SU-DHL-6 (cell line): ENCODE data around the gene EEFSEC.

ENCODE experiments used
- H2AFZ ChIP-seq: fragments of 200-600 bp; sonication (generic); 2 replicates; pipeline ENCODE4 v1.6.1; 2014; ENCODE audit warnings: low read depth, mild to moderate bottlenecking, moderate library complexity, mixed read lengths, antibody characterized with exemption, low read length; ENCODE audit not compliant: severe bottlenecking
- H3F3A ChIP-seq: fragments of 200-600 bp; shearing (Covaris generic); 2 replicates; pipeline ENCODE4 v1.6.0; 2016; ENCODE audit warnings: antibody characterized with exemption, mild to moderate bottlenecking; ENCODE audit not compliant: insufficient read depth
- H3K27ac ChIP-seq: fragments of 200-600 bp; sonication (generic); 2 replicates; pipeline ENCODE4 v1.5.1; 2016; ENCODE audit warnings: low read depth, mild to moderate bottlenecking, low read length, moderate library complexity, mixed read lengths
- H3K27me3 ChIP-seq: fragments of 200-600 bp; sonication (generic), shearing (Covaris generic); 2 replicates; pipeline ENCODE4 v1.6.0; 2014; ENCODE audit warnings: mild to moderate bottlenecking, low read length
- H3K36me3 ChIP-seq: fragments of 200-600 bp; sonication (generic); 2 replicates; pipeline ENCODE4 v1.6.1; 2014; ENCODE audit warnings: mild to moderate bottlenecking, low read length, mixed read lengths
- H3K4me2 ChIP-seq: fragments of 300-600, 200-600 bp; shearing (Covaris generic), sonication (generic); 2 replicates; pipeline ENCODE4 v1.6.0; 2014; ENCODE audit warnings: low read length, low read depth, mild to moderate bottlenecking; ENCODE audit not compliant: poor library complexity, severe bottlenecking
- H3K4me3 ChIP-seq: fragments of 200-600 bp; sonication (generic); 2 replicates; pipeline ENCODE4 v1.5.1; 2014; ENCODE audit warnings: antibody characterized with exemption, low read length, mild to moderate bottlenecking, mixed read lengths; ENCODE audit not compliant: insufficient read depth, poor library complexity, severe bottlenecking
- H3K79me2 ChIP-seq: fragments of 200-600 bp; sonication (generic); 2 replicates; pipeline ENCODE4 v1.6.1; 2014; ENCODE audit warnings: mild to moderate bottlenecking, low read length, moderate library complexity; ENCODE audit not compliant: insufficient read depth
- H3K9ac ChIP-seq: fragments of 200-600 bp; sonication (generic); 2 replicates; pipeline ENCODE4 v1.7.0; 2014; ENCODE audit warnings: mild to moderate bottlenecking, low read length
- H3K9me2 ChIP-seq: fragments of 200-600 bp; sonication (generic); replicated peaks from 2 replicates; pipeline ENCODE4 v1.6.1; 2014; ENCODE audit warnings: low read length; ENCODE audit not compliant: insufficient read depth
- H3K9me3 ChIP-seq: fragments of 200-600 bp; sonication (generic); 2 replicates; pipeline ENCODE4 v1.6.1; 2014; ENCODE audit warnings: low read length, mixed read lengths; ENCODE audit not compliant: insufficient read depth
- H4K20me1 ChIP-seq: fragments of 200-600 bp; sonication (generic); 2 replicates; pipeline ENCODE4 v1.6.1; 2014; ENCODE audit warnings: low read depth, mild to moderate bottlenecking, antibody characterized with exemption, low read length, moderate library complexity, mixed read lengths
- EZH2phosphoT487 ChIP-seq: fragments of 200-600 bp; sonication (generic), shearing (Covaris generic); conservative IDR thresholded peaks from 2 replicates; pipeline ENCODE4 v1.6.1; 2018; ENCODE audit warnings: mild to moderate bottlenecking, antibody characterized with exemption, low read length, moderate library complexity, mixed read lengths
- TF ChIP-seq, protein P1 (sequence below): fragments of 200-600 bp; sonication (generic); IDR thresholded peaks from one replicate; pipeline ENCODE4 v1.5.1; 2017; ENCODE audit warnings: antibody characterized with exemption, mild to moderate bottlenecking, low read length, moderate library complexity; ENCODE audit not compliant: insufficient read depth, poor library complexity, severe bottlenecking

The EEFSEC gene

DNA sequence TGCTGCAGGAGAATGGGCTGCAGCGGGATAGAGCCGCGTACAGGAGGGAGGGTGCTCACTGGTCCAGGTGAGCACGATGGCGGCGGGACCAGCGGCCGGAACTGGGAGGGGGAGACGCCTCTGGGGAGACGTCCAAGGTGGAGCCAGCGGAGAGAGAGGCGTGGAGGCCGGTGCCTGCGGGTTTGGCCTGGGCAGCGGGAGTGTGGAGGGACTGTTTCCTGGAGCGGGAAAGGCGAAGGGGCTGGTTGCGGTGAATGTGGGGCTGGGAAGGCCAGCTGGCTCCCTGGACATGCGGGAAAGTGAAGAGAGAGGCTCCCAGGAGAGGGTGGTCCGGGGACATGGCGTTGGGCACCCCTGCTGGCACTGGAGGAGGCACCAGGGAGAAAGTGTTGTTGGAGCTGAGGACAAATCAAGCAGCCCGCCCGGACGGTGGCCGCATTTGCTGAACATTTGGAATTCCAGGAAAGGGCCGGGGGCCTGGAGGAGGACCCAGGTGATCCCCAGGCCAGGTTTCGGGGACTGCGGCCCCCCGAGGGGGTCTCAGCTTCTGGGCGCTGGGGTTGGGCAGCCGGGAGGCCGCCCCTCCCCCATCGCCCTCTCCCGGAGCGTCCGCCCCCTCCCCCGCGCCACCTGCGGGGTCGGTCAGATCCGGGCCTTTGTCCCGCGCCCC, 279.2 kb downstream of the EEFSEC start:
- TF ChIP-seq EZH2phosphoT487, result no peak
- TF ChIP-seq, protein P1, sequence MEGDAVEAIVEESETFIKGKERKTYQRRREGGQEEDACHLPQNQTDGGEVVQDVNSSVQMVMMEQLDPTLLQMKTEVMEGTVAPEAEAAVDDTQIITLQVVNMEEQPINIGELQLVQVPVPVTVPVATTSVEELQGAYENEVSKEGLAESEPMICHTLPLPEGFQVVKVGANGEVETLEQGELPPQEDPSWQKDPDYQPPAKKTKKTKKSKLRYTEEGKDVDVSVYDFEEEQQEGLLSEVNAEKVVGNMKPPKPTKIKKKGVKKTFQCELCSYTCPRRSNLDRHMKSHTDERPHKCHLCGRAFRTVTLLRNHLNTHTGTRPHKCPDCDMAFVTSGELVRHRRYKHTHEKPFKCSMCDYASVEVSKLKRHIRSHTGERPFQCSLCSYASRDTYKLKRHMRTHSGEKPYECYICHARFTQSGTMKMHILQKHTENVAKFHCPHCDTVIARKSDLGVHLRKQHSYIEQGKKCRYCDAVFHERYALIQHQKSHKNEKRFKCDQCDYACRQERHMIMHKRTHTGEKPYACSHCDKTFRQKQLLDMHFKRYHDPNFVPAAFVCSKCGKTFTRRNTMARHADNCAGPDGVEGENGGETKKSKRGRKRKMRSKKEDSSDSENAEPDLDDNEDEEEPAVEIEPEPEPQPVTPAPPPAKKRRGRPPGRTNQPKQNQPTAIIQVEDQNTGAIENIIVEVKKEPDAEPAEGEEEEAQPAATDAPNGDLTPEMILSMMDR, result no peak
- Histone ChIP-seq H3F3A (no peaks in the 10 kb centered on the region), H3K9ac (no peak overlapping the region), H4K20me1 (no peaks in the 10 kb centered on the region), H3K36me3 (no peaks in the 10 kb centered on the region), H3K4me2 (no peak overlapping the region), H3K27me3 (no peaks in the 10 kb centered on the region), H3K27ac (no peak overlapping the region), H3K9me2 (no peaks in the 10 kb centered on the region), H3K4me3 (no peak overlapping the region), H3K9me3 (no peaks in the 10 kb centered on the region), H2AFZ (no peak overlapping the region), H3K79me2 (no peaks in the 10 kb centered on the region)

DNA sequence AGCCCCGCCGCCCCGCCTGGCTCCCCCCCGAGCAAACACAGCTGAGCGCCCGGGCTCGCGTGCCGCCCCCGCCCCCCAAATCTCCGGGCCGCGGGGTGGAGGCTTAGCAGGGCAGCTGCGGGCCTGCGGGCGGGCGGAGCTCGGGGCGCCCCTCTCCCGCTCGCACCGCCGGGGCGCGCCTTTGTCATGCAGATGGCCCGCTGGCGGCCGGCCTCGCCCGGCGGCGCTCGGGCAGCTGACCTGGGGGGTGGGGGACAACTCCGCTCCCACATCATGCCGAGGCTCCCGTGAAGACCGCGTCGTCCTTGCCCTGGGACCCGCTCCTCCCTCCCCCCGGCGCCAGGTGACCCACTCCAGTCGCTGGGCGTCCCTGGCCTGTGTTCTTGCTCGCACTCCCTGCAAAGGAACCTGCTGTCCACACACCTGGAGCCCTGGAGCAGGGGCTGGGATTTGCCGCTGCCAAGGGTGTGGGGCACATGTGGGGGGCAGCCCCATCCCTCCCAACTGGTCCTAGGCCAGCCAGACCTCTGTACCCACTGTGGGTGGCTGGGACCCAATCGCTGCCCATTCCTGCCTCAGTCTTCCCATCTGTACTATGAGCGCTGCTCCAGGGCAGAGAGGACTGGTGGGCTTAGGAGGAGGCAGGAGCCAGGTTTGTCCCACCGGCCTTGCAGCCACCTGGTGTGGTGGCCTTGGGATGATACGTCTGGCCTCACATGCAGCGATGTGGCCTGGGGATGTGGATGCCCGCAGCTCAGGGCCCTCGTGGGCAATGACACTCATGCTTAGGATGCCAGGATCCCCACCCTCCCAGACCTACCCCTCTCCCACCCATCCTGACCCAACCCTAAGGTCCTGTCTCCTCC, 279.9 kb downstream of the EEFSEC start:
- no peaks in the 10 kb centered on the region for H3K9me3 ChIP-seq
- no peak overlapping the region for H3K4me2 ChIP-seq
- TF ChIP-seq, protein P1, result no peak
- no peak for TF ChIP-seq EZH2phosphoT487
- H3K9me2 ChIP-seq, result no peaks in the 10 kb centered on the region
- H4K20me1 ChIP-seq, result no peaks in the 10 kb centered on the region
- no peaks in the 10 kb centered on the region for H3K79me2 ChIP-seq
- H3F3A ChIP-seq, result no peaks in the 10 kb centered on the region
- H2AFZ ChIP-seq, result no peak overlapping the region
- H3K36me3 ChIP-seq, result no peaks in the 10 kb centered on the region
- H3K9ac ChIP-seq, result no peak overlapping the region
- H3K27ac ChIP-seq, result no peak overlapping the region
- no peaks in the 10 kb centered on the region for H3K27me3 ChIP-seq
- H3K4me3 ChIP-seq, result no peak overlapping the region

DNA sequence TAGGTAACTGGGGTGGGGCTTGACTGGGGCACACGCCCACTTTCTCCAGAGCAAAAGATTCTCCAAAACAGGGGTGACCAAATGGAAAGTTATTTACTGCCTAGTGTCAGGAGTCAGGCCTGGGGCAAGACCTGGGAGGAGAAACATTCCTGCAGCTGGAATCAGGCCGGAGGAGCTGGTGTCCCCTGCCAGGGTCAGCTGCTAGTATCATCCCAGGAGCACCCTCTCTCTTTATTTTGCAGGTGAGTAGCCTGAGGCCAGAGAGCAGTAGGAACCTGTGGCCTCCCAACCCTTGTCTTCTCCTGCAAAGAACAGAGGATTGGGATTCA, 280.5 kb downstream of the EEFSEC start:
- Histone ChIP-seq H3K27ac (no peak overlapping the region), H2AFZ (no peak overlapping the region), H3K9me3 (no peaks in the 10 kb centered on the region), H3K36me3 (no peaks in the 10 kb centered on the region), H3K9me2 (no peaks in the 10 kb centered on the region), H3K4me3 (no peak overlapping the region), H3K79me2 (no peaks in the 10 kb centered on the region), H4K20me1 (no peaks in the 10 kb centered on the region), H3F3A (no peaks in the 10 kb centered on the region), H3K9ac (no peak overlapping the region), H3K4me2 (no peak overlapping the region), H3K27me3 (no peaks in the 10 kb centered on the region)
- TF ChIP-seq, protein P1, result no peak
- no peak for TF ChIP-seq EZH2phosphoT487
